22Rv1 (cell line): ENCODE results near the gene HSDL2.

Experiments used
- CTCF ChIP-seq: fragments of 450-650 bp; IDR thresholded peaks from 2 replicates; pipeline ENCODE4 v1.5.1; 2017; ENCODE audit warnings: mild to moderate bottlenecking
- ZFX ChIP-seq: fragments of 450-650 bp; IDR thresholded peaks from 2 replicates; pipeline ENCODE4 v1.6.1; 2017; ENCODE audit warnings: antibody characterized with exemption, borderline replicate concordance

DNA sequence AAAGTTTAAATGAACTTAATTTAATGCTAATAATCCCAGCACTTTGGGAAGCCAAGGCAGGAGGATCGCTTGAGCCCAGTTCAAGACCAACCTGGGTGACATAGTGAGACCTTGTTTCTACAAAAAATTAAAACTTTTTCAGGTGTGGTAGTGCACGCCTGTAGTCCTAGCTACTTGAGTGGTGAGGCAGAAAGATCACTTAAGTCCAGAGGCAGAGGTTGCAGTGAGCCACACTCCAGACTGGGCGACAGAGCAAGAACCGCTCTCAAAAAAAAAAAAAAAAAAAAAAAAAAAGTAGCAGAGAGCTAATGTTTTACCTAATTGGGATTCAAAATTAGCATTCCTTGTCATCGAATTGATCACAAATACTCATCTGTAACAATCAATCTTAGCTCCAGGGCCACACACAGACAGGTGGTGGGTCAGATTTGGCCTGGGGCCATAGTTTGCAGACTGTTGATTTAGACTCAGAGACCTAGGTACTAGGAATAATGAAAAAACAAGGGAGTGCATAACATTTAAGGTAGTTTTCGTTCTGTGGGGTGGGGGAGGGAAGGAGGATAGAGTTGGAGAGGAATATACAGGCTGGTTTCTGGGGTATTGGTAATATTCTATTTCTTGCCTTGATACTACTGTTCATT is 21.4 kb downstream of the HSDL2 start:
- TF ChIP-seq CTCF = no peak
- no peak for TF ChIP-seq ZFX
